H9 (cell line): ENCODE results near the gene AGPAT2. TPM values are rescaled to one million over a fixed set of nuclear protein-coding genes. Genes with fewer than 3 reads are reported as not detected.

Experiments
- DNase-seq: peaks from one replicate; pipeline ENCODE4 v3.0.0-alpha.2; 2017
- H2AFZ ChIP-seq: one replicate; pipeline ENCODE4 v1.6.1; 2013; ENCODE audit warnings: mild to moderate bottlenecking, low read length, control low read depth, moderate library complexity
- H2AK5ac ChIP-seq: 2 replicates; pipeline ENCODE4 v1.6.1; 2013; ENCODE audit warnings: low read length, control low read depth, mixed read lengths; ENCODE audit not compliant: insufficient read length
- H2BK120ac ChIP-seq: one replicate; pipeline ENCODE4 v1.6.1; 2013; ENCODE audit warnings: low read depth, mild to moderate bottlenecking, low read length, control low read depth, inconsistent platforms; ENCODE audit not compliant: poor library complexity, severe bottlenecking
- H2BK12ac ChIP-seq: 2 replicates; pipeline ENCODE4 v1.6.1; 2013; ENCODE audit warnings: low read length, control low read depth, mixed read lengths, low read depth; ENCODE audit not compliant: insufficient read length
- H2BK15ac ChIP-seq: 2 replicates; pipeline ENCODE4 v1.6.1; 2013; ENCODE audit warnings: low read depth, low read length, control low read depth
- H2BK20ac ChIP-seq: one replicate; pipeline ENCODE4 v1.6.1; 2013; ENCODE audit warnings: low read depth, mild to moderate bottlenecking, low read length, control low read depth, inconsistent platforms; ENCODE audit not compliant: poor library complexity, severe bottlenecking
- H2BK5ac ChIP-seq: 2 replicates; pipeline ENCODE4 v1.6.1; 2013; ENCODE audit warnings: low read length, control low read depth, mixed read lengths; ENCODE audit not compliant: insufficient read length
- H3K14ac ChIP-seq: 2 replicates; pipeline ENCODE4 v1.6.1; 2013; ENCODE audit warnings: low read length, control low read depth; ENCODE audit not compliant: insufficient read depth
- H3K18ac ChIP-seq: 2 replicates; pipeline ENCODE4 v1.6.1; 2013; ENCODE audit warnings: low read depth, mild to moderate bottlenecking, mixed read lengths, low read length, control low read depth; ENCODE audit not compliant: insufficient read length
- H3K23ac ChIP-seq: 2 replicates; pipeline ENCODE4 v1.6.1; 2013; ENCODE audit warnings: low read length, control low read depth, mixed read lengths, low read depth; ENCODE audit not compliant: insufficient read length
- H3K23me2 ChIP-seq: 2 replicates; pipeline ENCODE4 v1.6.1; 2013; ENCODE audit warnings: low read depth, mild to moderate bottlenecking, mixed read lengths, low read length, control low read depth; ENCODE audit not compliant: insufficient read length, poor library complexity, severe bottlenecking
- H3K27ac ChIP-seq: 2 replicates; pipeline ENCODE4 v1.5.1; 2013; ENCODE audit warnings: low read length, control low read depth, mixed read lengths, low read depth; ENCODE audit not compliant: insufficient read length
- H3K27me3 ChIP-seq: 2 replicates; pipeline ENCODE4 v1.6.1; 2013; ENCODE audit warnings: low read length, control low read depth, inconsistent platforms; ENCODE audit not compliant: insufficient read depth
- H3K4ac ChIP-seq: 2 replicates; pipeline ENCODE4 v1.6.1; 2013; ENCODE audit warnings: low read depth, mild to moderate bottlenecking, control low read depth, inconsistent platforms, low read length, moderate library complexity
- H3K4me1 ChIP-seq: 2 replicates; pipeline ENCODE4 v1.6.1; 2013; ENCODE audit warnings: low read length, control low read depth, inconsistent platforms; ENCODE audit not compliant: insufficient read depth
- H3K4me2 ChIP-seq: 2 replicates; pipeline ENCODE4 v1.6.1; 2013; ENCODE audit warnings: low read length, control low read depth, mixed read lengths; ENCODE audit not compliant: insufficient read length, insufficient read depth
- H3K56ac ChIP-seq: 2 replicates; pipeline ENCODE4 v1.6.1; 2013; ENCODE audit warnings: low read depth, mild to moderate bottlenecking, mixed read lengths, low read length, control low read depth; ENCODE audit not compliant: insufficient read length
- H3K79me1 ChIP-seq: 2 replicates; pipeline ENCODE4 v1.6.1; 2013; ENCODE audit warnings: low read depth, mild to moderate bottlenecking, moderate library complexity, low read length, control low read depth, inconsistent platforms; ENCODE audit not compliant: insufficient read depth, poor library complexity, severe bottlenecking
- H3K79me2 ChIP-seq: 2 replicates; pipeline ENCODE4 v1.6.1; 2013; ENCODE audit warnings: low read length, control low read depth, inconsistent platforms; ENCODE audit not compliant: insufficient read depth
- H3K9ac ChIP-seq: 2 replicates; pipeline ENCODE4 v1.6.1; 2013; ENCODE audit warnings: low read length, control low read depth, mixed read lengths; ENCODE audit not compliant: insufficient read length; ENCODE audit errors: extremely low read depth
- H3K9me3 ChIP-seq: one replicate; pipeline ENCODE4 v1.6.1; 2013; ENCODE audit warnings: low read depth, low read length, inconsistent platforms; ENCODE audit not compliant: control insufficient read depth
- H3T11ph ChIP-seq: one replicate; pipeline ENCODE4 v1.6.1; 2013; ENCODE audit warnings: mild to moderate bottlenecking, low read length, control low read depth, inconsistent platforms
- H4K20me1 ChIP-seq: one replicate; pipeline ENCODE4 v1.6.1; 2013; ENCODE audit not compliant: control insufficient read depth, insufficient read length, insufficient read depth
- H4K5ac ChIP-seq: 2 replicates; pipeline ENCODE4 v1.6.1; 2013; ENCODE audit warnings: low read depth, mild to moderate bottlenecking, mixed read lengths, low read length, control low read depth; ENCODE audit not compliant: insufficient read length
- H4K8ac ChIP-seq: replicated peaks from 2 replicates; pipeline ENCODE4 v1.6.1; 2013; ENCODE audit warnings: low read length, control low read depth, mixed read lengths, low read depth; ENCODE audit not compliant: insufficient read length
- H4K91ac ChIP-seq: 2 replicates; pipeline ENCODE4 v1.6.1; 2013; ENCODE audit warnings: low read depth, mild to moderate bottlenecking, moderate library complexity, mixed read lengths, low read length, control low read depth; ENCODE audit not compliant: insufficient read length
- H3K27ac Mint-ChIP-seq, 3 experiments: 2 replicates in 2 of 3; 3 replicates in 1 of 3; pipeline ENCODE4 v1.8.0; 2020 to 2021; ENCODE audit warnings: mixed read lengths in 3 of 3, mild to moderate bottlenecking in 1 of 3, moderate library complexity in 1 of 3
- H3K27me3 Mint-ChIP-seq: 2 replicates; pipeline ENCODE4 v1.8.0; 2021; ENCODE audit warnings: low read depth, mild to moderate bottlenecking, moderate library complexity, mixed read lengths
- H3K36me3 Mint-ChIP-seq, 3 experiments: 2 replicates in 2 of 3; 3 replicates in 1 of 3; pipeline ENCODE4 v1.8.0; 2020 to 2021; ENCODE audit warnings: low read depth in 3 of 3, mixed read lengths in 3 of 3; ENCODE audit not compliant: insufficient read depth in 1 of 3
- H3K4me1 Mint-ChIP-seq, 2 experiments: 2 replicates each; pipeline ENCODE4 v1.8.0; 2020; ENCODE audit warnings: mixed read lengths in 2 of 2
- H3K4me3 Mint-ChIP-seq, 2 experiments: 2 replicates in 1 of 2; 3 replicates in 1 of 2; pipeline ENCODE4 v1.8.0; 2020 to 2021; ENCODE audit warnings: mild to moderate bottlenecking in 2 of 2, mixed read lengths in 2 of 2, moderate library complexity in 1 of 2
- H3K9me3 Mint-ChIP-seq, 2 experiments: 2 replicates in 1 of 2; 3 replicates in 1 of 2; pipeline ENCODE4 v1.8.0; 2020; ENCODE audit warnings: mild to moderate bottlenecking in 2 of 2, mixed read lengths in 2 of 2, moderate library complexity in 1 of 2
- WGBS: extraction: QIAGEN DNeasy Blood & Tissue Kit; methylation state at CpG from one replicate; pipeline ENCODE4 v1.1.7; 2013; ENCODE audit warnings: missing lambda C conversion rate, low lambda C conversion rate, mixed read lengths; ENCODE audit not compliant: insufficient read length; ENCODE audit errors: extremely low coverage; 5-methylcytosine and 5-hydroxymethylcytosine counted together
- total RNA-seq: library from RNA; stranded (reverse); gene quantifications from 2 replicates; pipeline ENCODE4 v1.2.1, GENCODE V29; 2021
- TF ChIP-seq, protein P1 (sequence below): fragments of 200-600 bp; sonication (generic); conservative IDR thresholded peaks from 3 replicates; pipeline ENCODE4 v1.8.0; 2021; ENCODE audit warnings: antibody characterized with exemption, mild to moderate bottlenecking

Gene AGPAT2
- total RNA-seq, 1 experiment from 2014 or later: 29.7 TPM

DNA sequence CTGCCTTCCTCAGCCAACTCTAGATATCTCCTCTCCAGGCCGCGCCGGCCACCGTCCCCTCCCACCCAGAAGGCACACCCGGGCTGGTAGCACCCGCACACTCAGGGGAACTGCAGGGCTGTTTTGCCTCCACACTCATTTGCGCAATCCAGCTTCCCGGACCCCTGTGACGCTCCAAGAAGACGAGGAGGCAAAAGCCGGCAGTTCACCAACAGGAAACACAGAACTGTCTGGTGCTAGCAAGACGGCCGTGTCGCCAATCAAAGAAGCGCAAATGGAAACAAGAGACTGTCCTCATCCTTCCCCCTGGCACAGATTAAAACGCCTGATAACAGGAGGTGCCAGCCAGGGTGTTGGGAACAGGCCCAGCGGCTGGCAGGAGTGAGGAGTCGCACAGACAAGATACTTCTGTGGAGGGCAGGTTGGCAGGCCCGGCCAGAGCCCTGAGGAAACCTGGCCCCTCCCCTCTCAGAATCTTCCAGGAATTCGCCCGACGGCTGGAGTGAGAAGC lies 7.8 kb downstream of the AGPAT2 start:
- no peak overlapping the region for H4K5ac ChIP-seq
- Mint-ChIP-seq H3K4me3 (no peak overlapping the region), H3K36me3 (peaks cover 0 to 5% (median 0%) of the 10 kb centered on the region in 3 experiments; a peak in 4 of 7 replicates), H3K9me3 (no peaks in the 10 kb centered on the region), H3K4me1 (peaks cover 2 to 11% of the 10 kb centered on the region in 2 experiments), H3K27me3 (peaks cover 1% of the 10 kb centered on the region; the same call in 1 of the 2 replicates), H3K27ac (no peak overlapping the region)
- no peaks in the 10 kb centered on the region for H3K79me1 ChIP-seq
- no peak overlapping the region for H2BK20ac ChIP-seq
- no peak overlapping the region for H2AK5ac ChIP-seq
- no peaks in the 10 kb centered on the region for H3K79me2 ChIP-seq
- no peak overlapping the region for H3K18ac ChIP-seq
- no peak overlapping the region for H2AFZ ChIP-seq
- no peak overlapping the region for H3K4ac ChIP-seq
- no peak overlapping the region for H2BK5ac ChIP-seq
- H3K56ac ChIP-seq: no peak overlapping the region
- no peaks in the 10 kb centered on the region for H3K9me3 ChIP-seq
- no CpG with 5 or more reads among the region's 22 CpGs for WGBS
- H3K4me2 ChIP-seq: no peak overlapping the region
- H2BK15ac ChIP-seq: no peak overlapping the region
- no peak overlapping the region for H4K8ac ChIP-seq
- no peak overlapping the region for H4K91ac ChIP-seq
- no peak overlapping the region for H3K23ac ChIP-seq
- H4K20me1 ChIP-seq: no peaks in the 10 kb centered on the region
- H2BK12ac ChIP-seq: no peak overlapping the region
- H3K27ac ChIP-seq: no peak overlapping the region
- H3K4me1 ChIP-seq: no peaks in the 10 kb centered on the region; the same call in 1 of the 2 replicates
- H3K14ac ChIP-seq: no peak overlapping the region; the same call in 1 of the 2 replicates
- no peaks in the 10 kb centered on the region for H3K23me2 ChIP-seq
- H3K27me3 ChIP-seq: no peaks in the 10 kb centered on the region
- DNase-seq: no peak
- TF ChIP-seq, protein P1, sequence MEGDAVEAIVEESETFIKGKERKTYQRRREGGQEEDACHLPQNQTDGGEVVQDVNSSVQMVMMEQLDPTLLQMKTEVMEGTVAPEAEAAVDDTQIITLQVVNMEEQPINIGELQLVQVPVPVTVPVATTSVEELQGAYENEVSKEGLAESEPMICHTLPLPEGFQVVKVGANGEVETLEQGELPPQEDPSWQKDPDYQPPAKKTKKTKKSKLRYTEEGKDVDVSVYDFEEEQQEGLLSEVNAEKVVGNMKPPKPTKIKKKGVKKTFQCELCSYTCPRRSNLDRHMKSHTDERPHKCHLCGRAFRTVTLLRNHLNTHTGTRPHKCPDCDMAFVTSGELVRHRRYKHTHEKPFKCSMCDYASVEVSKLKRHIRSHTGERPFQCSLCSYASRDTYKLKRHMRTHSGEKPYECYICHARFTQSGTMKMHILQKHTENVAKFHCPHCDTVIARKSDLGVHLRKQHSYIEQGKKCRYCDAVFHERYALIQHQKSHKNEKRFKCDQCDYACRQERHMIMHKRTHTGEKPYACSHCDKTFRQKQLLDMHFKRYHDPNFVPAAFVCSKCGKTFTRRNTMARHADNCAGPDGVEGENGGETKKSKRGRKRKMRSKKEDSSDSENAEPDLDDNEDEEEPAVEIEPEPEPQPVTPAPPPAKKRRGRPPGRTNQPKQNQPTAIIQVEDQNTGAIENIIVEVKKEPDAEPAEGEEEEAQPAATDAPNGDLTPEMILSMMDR: no peak
- no peak overlapping the region for H2BK120ac ChIP-seq
- no peak overlapping the region for H3T11ph ChIP-seq
- H3K9ac ChIP-seq: no peak overlapping the region
